WTC11 (cell line): Measurements from ENCODE around the gene ARHGAP6. TPM values are rescaled to one million over a fixed set of nuclear protein-coding genes. Genes with fewer than 3 reads are reported as not detected.

Experiments
- ATAC-seq: fragments of 200-7000 bp; cut with Tn5 transposase; 2 replicates; pipeline ENCODE4 v1.10.0; 2021; ENCODE audit warnings: mild to moderate bottlenecking, moderate library complexity
- CTCF ChIA-PET: fragments of 300-600 bp; sonication (Branson Sonifier 250); formaldehyde crosslinking; loops from one replicate; lab custom pipeline; 2021; ENCODE audit warnings: antibody characterized with exemption; lab: Charles Lee
- POLR2A ChIA-PET: fragments of 350-600 bp; sonication (Branson Sonifier 250); formaldehyde crosslinking; loops from one replicate; lab custom pipeline; 2021; ENCODE audit warnings: antibody characterized with exemption; lab: Charles Lee
- DNase-seq: peaks from one replicate; pipeline ENCODE4 v3.0.0; 2021; ENCODE audit warnings: low spot score
- H3K27ac Mint-ChIP-seq: 2 replicates; pipeline ENCODE4 v1.8.0; 2021; ENCODE audit warnings: mixed read lengths
- H3K27me3 Mint-ChIP-seq: 2 replicates; pipeline ENCODE4 v1.8.0; 2021; ENCODE audit warnings: low read depth, mild to moderate bottlenecking, moderate library complexity, mixed read lengths
- H3K36me3 Mint-ChIP-seq: 2 replicates; pipeline ENCODE4 v1.8.0; 2021; ENCODE audit warnings: mixed read lengths
- H3K4me1 Mint-ChIP-seq: 2 replicates; pipeline ENCODE4 v1.8.0; 2022; ENCODE audit warnings: mixed read lengths
- H3K4me3 Mint-ChIP-seq: 2 replicates; pipeline ENCODE4 v1.8.0; 2021; ENCODE audit warnings: mild to moderate bottlenecking, moderate library complexity, mixed read lengths
- H3K9me3 Mint-ChIP-seq: 2 replicates; pipeline ENCODE4 v1.8.0; 2021; ENCODE audit warnings: mixed read lengths
- ATF6 ChIP-seq: sonication (generic); formaldehyde crosslinking; IDR thresholded peaks from 2 replicates; pipeline ENCODE4 v1.8.1; 2023; ENCODE audit warnings: mild to moderate bottlenecking, missing genetic modification reagents
- E2F5 ChIP-seq: sonication (generic); formaldehyde crosslinking; IDR thresholded peaks from 2 replicates; pipeline ENCODE4 v1.8.1; 2022; ENCODE audit warnings: mild to moderate bottlenecking, moderate library complexity, missing genetic modification reagents
- ELF4 ChIP-seq: sonication (generic); formaldehyde crosslinking; IDR thresholded peaks from 2 replicates; pipeline ENCODE4 v1.8.1; 2022; ENCODE audit warnings: low read depth, mild to moderate bottlenecking, moderate library complexity, missing genetic modification reagents
- EMX1 ChIP-seq: fragments of 250-450 bp; sonication (Bioruptor Pico); IDR thresholded peaks from 2 replicates; pipeline ENCODE4 v1.8.0; 2021; ENCODE audit warnings: mild to moderate bottlenecking
- ESRRA ChIP-seq: sonication (generic); formaldehyde crosslinking; IDR thresholded peaks from 2 replicates; pipeline ENCODE4 v1.8.1; 2022; ENCODE audit warnings: mild to moderate bottlenecking, missing genetic modification reagents, borderline replicate concordance
- FOXJ3 ChIP-seq: sonication (generic); formaldehyde crosslinking; IDR thresholded peaks from 2 replicates; pipeline ENCODE4 v1.9.0; 2021; ENCODE audit warnings: missing genetic modification reagents, mild to moderate bottlenecking, borderline replicate concordance
- FOXP1 ChIP-seq: sonication (generic); formaldehyde crosslinking; IDR thresholded peaks from 2 replicates; pipeline ENCODE4 v1.8.0; 2022; ENCODE audit warnings: missing genetic modification reagents, mild to moderate bottlenecking, moderate library complexity, borderline replicate concordance
- HMGXB4 ChIP-seq: sonication (generic); formaldehyde crosslinking; IDR thresholded peaks from 2 replicates; pipeline ENCODE4 v1.8.1; 2023; ENCODE audit warnings: mild to moderate bottlenecking, moderate library complexity, missing genetic modification reagents
- NFE2L1 ChIP-seq: sonication (generic); formaldehyde crosslinking; IDR thresholded peaks from 2 replicates; pipeline ENCODE4 v1.8.1; 2023; ENCODE audit warnings: missing genetic modification reagents
- NR1H2 ChIP-seq: sonication (generic); formaldehyde crosslinking; IDR thresholded peaks from 2 replicates; pipeline ENCODE4 v1.9.0; 2021; ENCODE audit warnings: mild to moderate bottlenecking, moderate library complexity, missing genetic modification reagents
- TP53 ChIP-seq: sonication (generic); formaldehyde crosslinking; IDR thresholded peaks from 2 replicates; pipeline ENCODE4 v1.8.1; 2023; ENCODE audit warnings: mild to moderate bottlenecking, missing genetic modification reagents
- ZNF281 ChIP-seq: sonication (generic); formaldehyde crosslinking; IDR thresholded peaks from 2 replicates; pipeline ENCODE4 v1.8.0; 2023; ENCODE audit warnings: mild to moderate bottlenecking, missing genetic modification reagents
- ZSCAN18 ChIP-seq: fragments of 250-450 bp; sonication (Bioruptor Pico); IDR thresholded peaks from 2 replicates; pipeline ENCODE4 v2.1.2; 2022; ENCODE audit warnings: mild to moderate bottlenecking, moderate library complexity
- total RNA-seq: library from RNA; stranded (reverse); gene quantifications from 3 replicates; pipeline ENCODE4 v1.2.3, GENCODE V29; 2021
- TF ChIP-seq, protein P1 (sequence below): sonication (generic); formaldehyde crosslinking; IDR thresholded peaks from 2 replicates; pipeline ENCODE4 v1.8.1; 2022; ENCODE audit warnings: low read depth, missing genetic modification reagents, borderline replicate concordance
- TF ChIP-seq, protein P2 (sequence below): sonication (generic); formaldehyde crosslinking; IDR thresholded peaks from 2 replicates; pipeline ENCODE4 v1.8.0; 2022; ENCODE audit warnings: missing genetic modification reagents
- TF ChIP-seq, protein P3 (sequence below): sonication (generic); formaldehyde crosslinking; IDR thresholded peaks from 2 replicates; pipeline ENCODE4 v1.8.1; 2022; ENCODE audit warnings: low read depth, mild to moderate bottlenecking, moderate library complexity, missing genetic modification reagents, borderline replicate concordance

ARHGAP6 gene
- total RNA-seq, 1 experiment from 2014 or later: 1.0 TPM

- CTCF ChIA-PET: no interaction called here
- Mint-ChIP-seq H3K27me3 (peaks cover 10% of the 10 kb centered on the region), H3K4me3 (no peak overlapping the region), H3K36me3 (no peaks in the 10 kb centered on the region), H3K27ac (no peak overlapping the region), H3K4me1 (peaks cover 3% of the 10 kb centered on the region), H3K9me3 (no peaks in the 10 kb centered on the region)
- POLR2A ChIA-PET: no interaction called here
- no peak for TF ChIP-seq NR1H2 (CRISPR knock-in tag)
- no peak for TF ChIP-seq ATF6
- TF ChIP-seq, protein P1, sequence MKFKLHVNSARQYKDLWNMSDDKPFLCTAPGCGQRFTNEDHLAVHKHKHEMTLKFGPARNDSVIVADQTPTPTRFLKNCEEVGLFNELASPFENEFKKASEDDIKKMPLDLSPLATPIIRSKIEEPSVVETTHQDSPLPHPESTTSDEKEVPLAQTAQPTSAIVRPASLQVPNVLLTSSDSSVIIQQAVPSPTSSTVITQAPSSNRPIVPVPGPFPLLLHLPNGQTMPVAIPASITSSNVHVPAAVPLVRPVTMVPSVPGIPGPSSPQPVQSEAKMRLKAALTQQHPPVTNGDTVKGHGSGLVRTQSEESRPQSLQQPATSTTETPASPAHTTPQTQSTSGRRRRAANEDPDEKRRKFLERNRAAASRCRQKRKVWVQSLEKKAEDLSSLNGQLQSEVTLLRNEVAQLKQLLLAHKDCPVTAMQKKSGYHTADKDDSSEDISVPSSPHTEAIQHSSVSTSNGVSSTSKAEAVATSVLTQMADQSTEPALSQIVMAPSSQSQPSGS (CRISPR knock-in tag): no peak
- TF ChIP-seq ZNF281 (CRISPR knock-in tag): no peak
- TF ChIP-seq FOXJ3 (CRISPR knock-in tag): no peak
- TF ChIP-seq EMX1 (CRISPR knock-in tag): no peak
- TF ChIP-seq NFE2L1 (CRISPR knock-in tag): no peak
- no peak for TF ChIP-seq HMGXB4
- TF ChIP-seq ESRRA: no peak
- TF ChIP-seq ZSCAN18 (CRISPR knock-in tag): no peak
- no peak for TF ChIP-seq FOXP1 (CRISPR knock-in tag)
- TF ChIP-seq E2F5: no peak
- TF ChIP-seq ELF4 (CRISPR knock-in tag): no peak
- no peak for TF ChIP-seq TP53 (CRISPR knock-in tag)
- TF ChIP-seq, protein P2, sequence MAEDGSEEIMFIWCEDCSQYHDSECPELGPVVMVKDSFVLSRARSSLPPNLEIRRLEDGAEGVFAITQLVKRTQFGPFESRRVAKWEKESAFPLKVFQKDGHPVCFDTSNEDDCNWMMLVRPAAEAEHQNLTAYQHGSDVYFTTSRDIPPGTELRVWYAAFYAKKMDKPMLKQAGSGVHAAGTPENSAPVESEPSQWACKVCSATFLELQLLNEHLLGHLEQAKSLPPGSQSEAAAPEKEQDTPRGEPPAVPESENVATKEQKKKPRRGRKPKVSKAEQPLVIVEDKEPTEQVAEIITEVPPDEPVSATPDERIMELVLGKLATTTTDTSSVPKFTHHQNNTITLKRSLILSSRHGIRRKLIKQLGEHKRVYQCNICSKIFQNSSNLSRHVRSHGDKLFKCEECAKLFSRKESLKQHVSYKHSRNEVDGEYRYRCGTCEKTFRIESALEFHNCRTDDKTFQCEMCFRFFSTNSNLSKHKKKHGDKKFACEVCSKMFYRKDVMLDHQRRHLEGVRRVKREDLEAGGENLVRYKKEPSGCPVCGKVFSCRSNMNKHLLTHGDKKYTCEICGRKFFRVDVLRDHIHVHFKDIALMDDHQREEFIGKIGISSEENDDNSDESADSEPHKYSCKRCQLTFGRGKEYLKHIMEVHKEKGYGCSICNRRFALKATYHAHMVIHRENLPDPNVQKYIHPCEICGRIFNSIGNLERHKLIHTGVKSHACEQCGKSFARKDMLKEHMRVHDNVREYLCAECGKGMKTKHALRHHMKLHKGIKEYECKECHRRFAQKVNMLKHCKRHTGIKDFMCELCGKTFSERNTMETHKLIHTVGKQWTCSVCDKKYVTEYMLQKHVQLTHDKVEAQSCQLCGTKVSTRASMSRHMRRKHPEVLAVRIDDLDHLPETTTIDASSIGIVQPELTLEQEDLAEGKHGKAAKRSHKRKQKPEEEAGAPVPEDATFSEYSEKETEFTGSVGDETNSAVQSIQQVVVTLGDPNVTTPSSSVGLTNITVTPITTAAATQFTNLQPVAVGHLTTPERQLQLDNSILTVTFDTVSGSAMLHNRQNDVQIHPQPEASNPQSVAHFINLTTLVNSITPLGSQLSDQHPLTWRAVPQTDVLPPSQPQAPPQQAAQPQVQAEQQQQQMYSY (CRISPR knock-in tag): no peak
- TF ChIP-seq, protein P3, sequence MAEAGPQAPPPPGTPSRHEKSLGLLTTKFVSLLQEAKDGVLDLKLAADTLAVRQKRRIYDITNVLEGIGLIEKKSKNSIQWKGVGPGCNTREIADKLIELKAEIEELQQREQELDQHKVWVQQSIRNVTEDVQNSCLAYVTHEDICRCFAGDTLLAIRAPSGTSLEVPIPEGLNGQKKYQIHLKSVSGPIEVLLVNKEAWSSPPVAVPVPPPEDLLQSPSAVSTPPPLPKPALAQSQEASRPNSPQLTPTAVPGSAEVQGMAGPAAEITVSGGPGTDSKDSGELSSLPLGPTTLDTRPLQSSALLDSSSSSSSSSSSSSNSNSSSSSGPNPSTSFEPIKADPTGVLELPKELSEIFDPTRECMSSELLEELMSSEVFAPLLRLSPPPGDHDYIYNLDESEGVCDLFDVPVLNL: no peak
- no peak for DNase-seq
- ATAC-seq: no peak
These were observed 73.9 kb downstream of the ARHGAP6 start for GRCh38 chrX:11591723-11592346.
